Glutamatergic neuron (in vitro differentiated cells): ENCODE results near the gene WDFY4. TPM values are rescaled to one million over a fixed set of nuclear protein-coding genes. Genes with fewer than 3 reads are reported as not detected.

Experiments used
- DNase-seq: peaks from one replicate; pipeline ENCODE4 v3.0.0; 2022
- H3K27ac Mint-ChIP-seq: one replicate; pipeline ENCODE4 v1.8.0; 2020; ENCODE audit warnings: mild to moderate bottlenecking, mixed read lengths, inconsistent platforms; ENCODE audit not compliant: unreplicated experiment
- H3K27me3 Mint-ChIP-seq: one replicate; pipeline ENCODE4 v1.8.0; 2020; ENCODE audit warnings: mild to moderate bottlenecking, moderate library complexity, mixed read lengths, inconsistent platforms; ENCODE audit not compliant: unreplicated experiment
- H3K36me3 Mint-ChIP-seq: one replicate; pipeline ENCODE4 v1.8.0; 2020; ENCODE audit warnings: mild to moderate bottlenecking, mixed read lengths, inconsistent platforms; ENCODE audit not compliant: unreplicated experiment
- H3K4me1 Mint-ChIP-seq: one replicate; pipeline ENCODE4 v1.8.0; 2020; ENCODE audit warnings: mild to moderate bottlenecking, low read depth, mixed read lengths, inconsistent platforms; ENCODE audit not compliant: unreplicated experiment
- H3K4me3 Mint-ChIP-seq: one replicate; pipeline ENCODE4 v1.8.0; 2020; ENCODE audit warnings: mild to moderate bottlenecking, mixed read lengths, inconsistent platforms; ENCODE audit not compliant: unreplicated experiment
- H3K9me3 Mint-ChIP-seq: one replicate; pipeline ENCODE4 v1.8.0; 2020; ENCODE audit warnings: mild to moderate bottlenecking, moderate library complexity, mixed read lengths, inconsistent platforms; ENCODE audit not compliant: unreplicated experiment
- total RNA-seq: library from RNA; stranded (reverse); fragmentation: NEBNext Ultra II Directional; extraction: Animal tissue kit (Norgen Biotek cat#: 25700); gene quantifications from one replicate; pipeline ENCODE4 v1.2.1, GENCODE V29; 2021; ENCODE audit not compliant: unreplicated experiment
- TF ChIP-seq, protein P1 (sequence below): fragments of 200-600 bp; sonication (generic); IDR thresholded peaks from one replicate; pipeline ENCODE4 v1.5.0; 2021; ENCODE audit not compliant: partially characterized antibody, unreplicated experiment

The WDFY4 gene
- total RNA-seq, 1 donor from 2014 or later: not detected

DNA sequence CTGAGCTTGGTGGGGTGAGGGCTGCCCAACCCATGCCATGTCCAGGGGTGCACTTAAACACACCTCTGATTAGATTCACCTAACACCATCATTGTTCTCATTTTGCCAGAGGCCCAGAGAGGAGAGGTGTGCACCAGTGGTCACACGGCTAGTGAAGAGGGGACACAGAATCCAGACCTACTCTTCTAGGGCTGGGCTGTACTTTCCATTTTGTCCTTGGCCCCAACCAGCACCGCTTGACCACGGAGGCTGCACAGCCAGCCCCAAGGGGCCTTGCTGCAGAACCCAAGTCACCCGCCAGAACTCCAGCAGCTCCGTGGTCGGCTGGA is 246 bp upstream of the WDFY4 start:
- no peak overlapping the region for H3K4me3 Mint-ChIP-seq
- no peak for DNase-seq
- H3K4me1 Mint-ChIP-seq: no peaks in the 10 kb centered on the region
- no peak overlapping the region for H3K27ac Mint-ChIP-seq
- peaks cover 6% of the 10 kb centered on the region for H3K9me3 Mint-ChIP-seq
- TF ChIP-seq, protein P1, sequence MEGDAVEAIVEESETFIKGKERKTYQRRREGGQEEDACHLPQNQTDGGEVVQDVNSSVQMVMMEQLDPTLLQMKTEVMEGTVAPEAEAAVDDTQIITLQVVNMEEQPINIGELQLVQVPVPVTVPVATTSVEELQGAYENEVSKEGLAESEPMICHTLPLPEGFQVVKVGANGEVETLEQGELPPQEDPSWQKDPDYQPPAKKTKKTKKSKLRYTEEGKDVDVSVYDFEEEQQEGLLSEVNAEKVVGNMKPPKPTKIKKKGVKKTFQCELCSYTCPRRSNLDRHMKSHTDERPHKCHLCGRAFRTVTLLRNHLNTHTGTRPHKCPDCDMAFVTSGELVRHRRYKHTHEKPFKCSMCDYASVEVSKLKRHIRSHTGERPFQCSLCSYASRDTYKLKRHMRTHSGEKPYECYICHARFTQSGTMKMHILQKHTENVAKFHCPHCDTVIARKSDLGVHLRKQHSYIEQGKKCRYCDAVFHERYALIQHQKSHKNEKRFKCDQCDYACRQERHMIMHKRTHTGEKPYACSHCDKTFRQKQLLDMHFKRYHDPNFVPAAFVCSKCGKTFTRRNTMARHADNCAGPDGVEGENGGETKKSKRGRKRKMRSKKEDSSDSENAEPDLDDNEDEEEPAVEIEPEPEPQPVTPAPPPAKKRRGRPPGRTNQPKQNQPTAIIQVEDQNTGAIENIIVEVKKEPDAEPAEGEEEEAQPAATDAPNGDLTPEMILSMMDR: no peak
- H3K36me3 Mint-ChIP-seq: peaks cover 5% of the 10 kb centered on the region
- no peaks in the 10 kb centered on the region for H3K27me3 Mint-ChIP-seq

DNA sequence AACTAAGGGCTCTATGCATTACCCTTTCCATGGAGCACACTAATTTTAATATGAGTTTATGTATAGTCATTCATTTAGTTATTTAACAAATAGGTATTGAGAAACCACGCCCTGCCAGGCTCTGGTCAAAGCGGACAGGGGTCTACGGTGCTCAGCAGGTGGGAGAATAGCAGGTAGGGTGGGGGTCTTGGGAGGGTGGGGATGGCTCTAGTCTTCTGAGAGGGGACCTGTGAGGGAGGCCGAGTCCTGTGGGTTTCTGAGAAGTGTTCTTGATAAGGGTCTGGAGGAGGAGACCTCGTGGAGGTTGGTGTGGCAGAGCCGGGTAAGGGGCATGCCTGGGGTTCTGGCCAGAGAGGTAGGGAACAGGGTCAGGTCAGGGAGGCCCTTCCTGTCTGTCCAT is 1.1 kb downstream of the WDFY4 start:
- peaks cover 9% of the 10 kb centered on the region for H3K36me3 Mint-ChIP-seq

DNA sequence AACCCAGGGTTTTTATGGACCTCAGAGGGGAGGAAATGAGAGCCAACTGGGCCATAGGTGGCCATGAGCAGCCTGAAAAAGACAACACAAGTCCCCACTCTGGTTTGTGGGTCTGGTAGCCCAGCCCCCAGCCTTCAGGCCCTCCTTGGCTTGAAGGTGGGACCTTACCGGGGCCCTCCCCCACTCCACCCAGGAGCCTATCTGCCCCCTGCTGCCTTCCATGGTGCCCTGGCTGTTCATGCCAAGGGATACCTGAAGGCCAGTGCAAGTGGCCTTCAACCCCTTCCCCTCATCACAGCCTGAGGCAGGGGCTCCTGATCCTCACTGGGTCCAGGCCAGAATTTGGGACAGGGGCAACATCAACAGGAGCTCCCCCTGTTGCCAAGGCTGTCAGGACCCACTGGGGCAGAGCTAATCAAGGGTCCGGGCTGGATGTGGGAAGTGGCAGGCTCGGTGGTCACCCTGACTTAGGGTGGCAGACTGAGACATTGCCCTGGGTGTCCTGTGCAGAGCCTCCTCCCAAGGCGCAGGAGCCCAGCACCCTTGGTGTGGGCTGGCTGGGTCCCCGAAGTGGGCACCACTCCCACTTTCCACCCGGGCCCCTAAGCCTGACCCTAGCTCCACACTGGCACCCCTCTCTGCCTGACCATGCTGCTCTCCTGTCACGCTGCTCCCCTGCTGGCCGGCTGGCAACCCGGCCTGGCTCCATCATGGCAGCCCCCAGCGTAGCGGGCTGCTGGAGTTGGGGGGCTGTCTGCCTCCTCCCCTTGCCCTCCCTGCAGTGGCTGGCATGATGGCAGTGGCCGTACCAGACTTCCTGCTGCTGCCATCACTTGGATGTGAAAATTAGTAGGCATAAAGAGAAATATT is 6.4 kb downstream of the WDFY4 start:
- Mint-ChIP-seq H3K4me1 (peaks cover 22% of the 10 kb centered on the region), H3K36me3 (peaks cover 4% of the 10 kb centered on the region)

More for the DNA sequence above, 1.1 kb downstream of the WDFY4 start:
- DNase-seq: no peak
- TF ChIP-seq, protein P1: no peak
- Mint-ChIP-seq H3K27me3 (peaks cover 2% of the 10 kb centered on the region), H3K27ac (no peak overlapping the region), H3K4me3 (no peak overlapping the region), H3K4me1 (no peaks in the 10 kb centered on the region), H3K9me3 (peaks cover 6% of the 10 kb centered on the region)

DNA sequence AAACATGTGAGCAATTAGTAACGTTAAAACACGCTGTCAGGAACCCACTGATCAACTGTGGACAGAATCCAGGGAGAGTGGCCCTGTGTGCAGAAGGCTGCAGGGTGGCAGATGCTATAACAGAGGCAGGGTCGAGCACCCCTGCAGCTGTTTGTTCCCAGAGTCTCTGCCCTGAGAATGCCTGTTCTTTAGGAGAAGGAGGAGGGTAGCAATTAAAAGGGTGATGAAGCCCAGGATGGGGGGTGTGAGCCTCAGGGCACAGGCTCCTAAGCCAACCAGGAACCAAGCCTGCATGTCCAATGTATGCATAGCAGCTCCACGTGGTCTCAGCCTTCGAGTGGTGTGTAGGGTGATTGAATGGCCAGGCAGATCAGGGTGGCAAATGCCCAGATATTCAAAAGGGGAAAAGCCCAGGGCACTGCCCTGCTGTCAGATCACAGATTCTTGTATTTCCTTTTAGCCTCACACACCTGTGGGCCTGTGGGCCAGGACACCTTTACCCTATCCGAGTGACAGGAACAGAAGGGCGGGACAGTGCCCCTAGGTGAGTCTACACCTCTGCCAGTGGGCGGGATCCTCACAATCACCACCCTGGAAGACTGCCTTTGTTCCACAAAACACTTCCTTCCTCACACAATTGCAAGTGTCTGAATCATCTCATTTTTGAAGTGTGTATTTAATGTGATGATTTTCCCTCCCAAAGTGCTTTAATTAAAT is 7.3 kb downstream of the WDFY4 start:
- Mint-ChIP-seq H3K27ac (peak overlapping the region; percentile 0), H3K27me3 (peaks cover 4% of the 10 kb centered on the region), H3K4me3 (no peak overlapping the region), H3K36me3 (peaks cover 4% of the 10 kb centered on the region), H3K4me1 (peaks cover 22% of the 10 kb centered on the region), H3K9me3 (peaks cover 4% of the 10 kb centered on the region)
- TF ChIP-seq, protein P1: no peak
- DNase-seq: no peak

More for the DNA sequence above, 6.4 kb downstream of the WDFY4 start:
- Mint-ChIP-seq H3K9me3 (peaks cover 4% of the 10 kb centered on the region), H3K27me3 (peaks cover 4% of the 10 kb centered on the region), H3K27ac (peak overlapping the region; percentile 0), H3K4me3 (no peak overlapping the region)
- DNase-seq: no peak
- TF ChIP-seq, protein P1: no peak

DNA sequence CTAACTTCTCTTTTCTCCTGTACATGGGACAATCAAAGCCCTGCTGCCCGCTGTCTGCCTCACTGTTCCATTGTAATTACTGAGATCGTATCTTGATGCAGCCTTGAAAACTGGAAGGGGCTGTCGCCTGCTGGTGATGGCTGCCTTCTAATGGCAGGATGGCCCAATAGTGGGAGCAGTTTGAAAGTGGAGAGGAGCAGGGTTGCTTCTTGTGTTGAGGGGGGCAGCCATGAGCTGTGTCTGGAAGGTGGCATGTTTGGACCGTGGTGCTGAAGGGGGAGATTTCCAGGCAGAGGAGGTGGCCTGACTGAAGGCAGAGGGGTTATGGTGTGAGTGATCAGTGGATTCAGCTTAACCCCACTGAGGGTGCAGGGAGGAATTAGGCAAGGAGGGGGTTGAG is 8.1 kb downstream of the WDFY4 start:
- H3K4me3 Mint-ChIP-seq: no peak overlapping the region
- no peak overlapping the region for H3K27ac Mint-ChIP-seq
- peaks cover 4% of the 10 kb centered on the region for H3K36me3 Mint-ChIP-seq
- H3K4me1 Mint-ChIP-seq: peaks cover 22% of the 10 kb centered on the region
- peaks cover 6% of the 10 kb centered on the region for H3K9me3 Mint-ChIP-seq
- no peak for DNase-seq
- TF ChIP-seq, protein P1: no peak
- peaks cover 4% of the 10 kb centered on the region for H3K27me3 Mint-ChIP-seq
